ENCODE measurements around the gene NXPH1.

Gene NXPH1

DNA sequence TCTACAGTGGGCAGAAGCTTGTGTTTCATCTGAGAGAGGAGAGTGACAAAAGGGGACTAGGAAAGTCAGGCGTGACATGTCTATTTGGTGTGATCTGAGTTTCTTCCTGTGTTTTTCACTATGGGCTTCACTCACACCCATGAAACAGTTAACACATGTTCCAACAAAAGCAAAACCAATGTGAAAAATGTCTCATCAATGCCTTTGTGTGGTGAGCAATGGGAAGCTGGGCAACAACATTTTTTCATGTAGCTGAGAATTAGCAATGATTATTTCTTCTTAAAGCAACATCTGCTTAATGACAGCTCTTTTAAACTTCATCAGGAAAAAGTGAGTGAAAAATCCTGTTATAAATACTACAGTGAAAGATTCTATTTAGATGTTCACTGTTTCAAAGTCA lies 76.2 kb downstream of the NXPH1 start:
- no peak for DNase-seq

DNA sequence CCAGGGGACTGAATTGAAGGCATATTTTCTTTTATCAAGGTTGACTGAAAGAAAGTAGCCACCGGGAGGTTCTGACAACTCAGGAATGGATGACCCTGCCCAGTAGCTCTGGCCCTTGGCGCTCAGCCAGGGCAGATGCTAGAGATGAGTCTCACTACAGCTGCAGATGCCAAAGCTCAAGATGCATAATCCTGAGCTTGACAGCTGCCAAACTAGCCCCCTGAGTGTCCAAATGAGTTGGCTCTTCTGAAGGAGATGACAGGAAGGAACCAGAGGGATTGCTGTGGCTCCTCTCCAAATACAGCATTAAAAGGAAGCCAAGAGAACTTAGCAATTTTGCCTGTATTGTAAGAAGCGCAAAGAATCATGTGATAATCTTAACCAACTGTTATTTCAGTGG lies 78.4 kb downstream of the NXPH1 start:
- DNase-seq = no peak

DNA sequence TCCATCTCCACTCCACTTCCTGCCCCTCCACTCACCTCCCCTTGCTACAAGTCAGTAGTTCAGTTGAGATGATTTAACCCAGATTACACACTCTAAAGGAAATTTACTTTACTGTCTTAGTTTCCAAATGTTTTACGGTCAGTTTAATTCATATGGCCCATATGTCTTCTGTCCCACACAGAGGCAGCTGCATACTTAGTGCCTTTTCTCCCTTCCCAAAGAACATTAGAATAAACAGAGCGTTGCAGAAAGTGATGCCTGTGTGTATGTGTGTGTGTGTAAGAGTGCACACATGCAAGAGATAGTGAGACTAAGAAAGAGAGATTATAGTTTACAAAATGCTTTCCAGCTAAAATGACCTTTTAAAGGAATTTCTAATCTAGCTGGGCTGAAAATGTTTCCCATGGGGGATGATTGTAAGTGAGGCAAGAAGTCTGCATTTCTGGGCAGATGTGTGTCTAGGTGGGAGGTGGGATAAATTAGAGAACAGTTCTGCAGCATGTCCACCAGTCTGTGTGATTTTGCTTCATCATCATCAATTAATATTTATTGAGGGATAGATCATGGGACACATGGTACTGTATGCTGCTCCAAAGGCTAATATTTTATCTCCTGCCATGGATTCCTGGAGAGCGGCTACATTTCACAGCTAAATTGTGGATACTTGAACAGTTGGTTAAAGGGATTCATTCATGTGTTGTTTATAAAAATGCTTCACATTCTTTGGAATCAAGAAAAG lies 81.5 kb downstream of the NXPH1 start:
- DNase-seq = no peak

DNA sequence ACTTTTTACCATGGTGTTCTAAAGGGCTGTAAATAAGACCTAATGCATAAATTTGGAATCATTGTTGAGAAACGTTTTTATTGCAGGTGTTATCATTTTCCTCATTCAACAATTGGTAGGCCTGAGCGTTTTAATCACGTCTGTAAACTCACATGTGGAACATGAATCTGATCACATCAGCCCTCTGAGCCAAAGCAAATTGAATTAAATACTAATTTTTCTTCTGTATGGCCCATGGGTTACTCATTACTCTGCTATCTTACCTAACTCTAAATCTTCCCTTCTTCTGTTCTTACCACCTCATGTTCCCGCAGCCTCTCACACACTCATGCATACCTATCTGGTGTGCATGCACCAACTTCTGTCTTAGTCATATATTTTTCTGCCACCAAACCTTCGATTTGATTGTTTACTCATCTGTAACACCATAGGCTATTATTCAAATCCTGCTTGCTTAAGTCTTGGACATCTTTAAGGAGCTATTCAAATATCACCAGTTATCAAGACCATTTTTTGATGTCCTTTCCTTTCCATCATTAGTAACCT lies 82.3 kb downstream of the NXPH1 start:
- DNase-seq = no peak

DNA sequence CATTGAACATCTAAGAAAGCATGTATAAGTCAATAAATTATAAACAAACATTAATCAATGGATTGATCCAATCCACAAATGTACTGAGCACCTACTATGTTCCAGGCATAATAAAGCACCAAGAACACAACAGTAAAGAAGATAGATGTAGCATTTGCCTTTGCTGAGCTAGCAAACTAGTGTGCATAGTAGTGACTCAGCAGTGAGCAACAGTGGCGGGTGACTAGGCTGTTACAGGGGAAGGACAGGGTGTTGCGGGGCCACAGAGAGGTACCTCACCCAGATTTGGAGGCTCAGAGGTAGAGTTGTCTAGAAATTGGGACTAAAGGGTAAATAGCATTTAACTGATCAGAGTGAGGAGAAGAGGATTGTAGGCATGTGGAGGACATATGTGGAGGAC lies 83.6 kb downstream of the NXPH1 start:
- no peak for DNase-seq

DNA sequence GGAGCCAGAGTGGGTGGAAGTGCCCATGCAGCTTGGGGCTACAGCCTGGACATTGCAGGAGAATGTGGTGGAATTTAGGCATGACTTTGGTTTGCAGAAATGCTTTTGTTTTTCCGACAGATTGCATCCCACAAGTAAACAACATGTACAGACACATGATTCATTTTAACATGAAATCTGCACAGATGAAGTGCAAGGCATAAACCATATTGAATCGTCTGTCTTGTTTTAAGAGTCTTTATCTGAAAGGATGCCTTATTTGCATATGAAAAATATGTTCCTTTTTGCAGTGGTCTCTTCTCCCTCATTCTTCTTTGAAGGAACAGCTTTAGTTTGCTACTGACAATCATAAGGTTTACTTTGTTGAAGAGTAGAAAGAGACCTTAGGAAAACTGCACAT lies 94.9 kb downstream of the NXPH1 start:
- no peak for DNase-seq

DNA sequence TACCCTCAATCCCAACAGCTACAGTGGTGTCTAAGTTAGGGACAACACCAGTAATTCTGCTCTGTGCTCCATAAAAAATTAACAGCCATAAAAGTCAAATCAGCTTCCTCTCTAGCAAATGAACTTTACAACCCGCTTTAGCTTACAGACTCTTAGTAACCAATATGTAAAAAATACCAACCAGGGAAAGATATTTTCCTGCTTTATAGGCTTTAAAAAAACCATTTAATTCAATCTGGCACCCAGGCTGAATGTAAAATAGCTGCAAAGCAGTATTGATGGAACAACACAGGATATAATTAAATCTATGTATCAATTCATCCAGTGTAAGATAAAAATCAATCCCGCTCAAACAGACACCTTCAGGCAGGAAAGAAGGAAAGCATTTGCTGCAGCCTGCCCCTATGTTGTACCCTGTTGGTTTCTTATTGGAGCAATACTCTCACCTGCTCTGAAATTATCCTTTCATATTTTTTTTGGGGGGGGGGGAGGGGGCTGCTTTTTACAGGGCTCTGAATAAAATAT lies 98.6 kb downstream of the NXPH1 start:
- no peak for DNase-seq

DNA sequence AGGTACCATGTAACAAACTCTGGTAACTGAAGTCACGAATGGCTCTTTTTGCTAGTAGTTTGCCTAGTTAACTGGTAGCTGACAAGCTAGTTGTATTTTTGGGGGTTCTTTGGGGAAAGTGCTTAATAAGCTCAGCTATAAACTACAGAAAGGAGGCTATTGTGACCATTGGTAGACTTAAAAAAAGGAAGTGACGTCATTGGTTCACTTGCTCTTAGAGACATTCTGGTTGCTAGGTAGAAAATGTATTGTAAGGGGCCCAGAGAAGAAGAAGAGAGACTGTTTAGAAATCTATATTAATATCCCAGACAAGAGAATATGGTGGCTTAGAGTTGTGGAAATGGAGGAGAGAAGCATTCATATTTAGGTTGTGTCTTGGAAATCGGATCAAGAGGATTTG lies 103.0 kb downstream of the NXPH1 start:
- peak in 1 of 3 donors; percentile 0 for DNase-seq

DNA sequence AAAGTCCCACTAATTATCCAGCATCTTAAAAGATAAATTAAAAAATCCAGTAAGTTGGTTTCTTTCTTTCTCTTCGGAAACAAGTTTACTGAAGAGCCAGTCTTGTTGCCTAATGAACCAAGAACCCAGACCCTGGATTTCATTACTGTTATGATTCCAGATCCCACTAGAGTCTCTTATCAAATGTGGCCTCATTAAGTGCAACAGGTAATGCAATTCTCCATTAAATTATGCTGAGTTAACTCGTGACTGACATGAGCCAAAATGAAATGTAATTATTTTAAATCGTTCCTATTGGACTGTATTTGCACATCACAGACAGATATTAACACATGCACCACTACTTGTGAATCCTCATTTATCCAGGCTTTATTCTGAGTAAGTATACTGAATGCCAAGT lies 115.6 kb downstream of the NXPH1 start:
- no peak for DNase-seq

DNA sequence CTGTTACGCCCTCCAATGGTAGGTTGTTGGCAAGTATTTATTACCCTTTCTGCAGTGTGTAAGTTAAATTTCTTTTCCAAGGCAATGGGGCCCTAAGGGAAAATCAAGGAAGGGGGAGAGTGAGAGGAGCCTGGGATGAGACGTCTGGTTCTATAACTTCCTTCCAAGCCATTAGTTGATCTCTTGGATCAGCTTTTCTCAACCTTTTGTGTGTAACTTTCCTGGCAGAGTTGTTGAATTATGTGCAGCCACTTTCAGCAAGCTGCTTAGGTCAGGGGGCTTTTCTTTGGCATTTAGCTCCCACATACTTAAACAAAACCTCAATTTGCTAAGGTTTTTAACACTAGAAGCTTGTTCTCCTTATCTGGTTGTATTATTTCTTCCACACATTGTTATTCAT lies 127.1 kb downstream of the NXPH1 start:
- no peak for DNase-seq

DNA sequence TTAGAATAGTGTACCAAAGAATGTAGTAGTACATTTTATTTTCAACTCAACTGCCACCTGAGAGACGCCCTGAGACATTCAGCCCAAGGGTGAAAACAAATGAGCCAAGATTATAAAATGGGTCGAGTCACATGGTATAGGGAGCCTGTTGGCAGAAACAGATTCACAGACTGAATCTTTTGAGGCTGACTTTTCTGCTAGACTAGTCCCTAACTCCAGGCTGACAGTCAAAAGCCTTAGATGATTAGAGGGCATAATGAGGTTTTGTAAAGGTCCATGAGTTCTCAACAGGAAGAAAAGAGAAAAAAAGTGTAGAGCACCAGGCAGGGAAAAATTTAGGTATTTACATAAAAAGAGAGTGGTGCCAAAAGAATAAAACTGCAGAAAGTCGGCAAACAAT lies 128.0 kb downstream of the NXPH1 start:
- no peak for DNase-seq

DNA sequence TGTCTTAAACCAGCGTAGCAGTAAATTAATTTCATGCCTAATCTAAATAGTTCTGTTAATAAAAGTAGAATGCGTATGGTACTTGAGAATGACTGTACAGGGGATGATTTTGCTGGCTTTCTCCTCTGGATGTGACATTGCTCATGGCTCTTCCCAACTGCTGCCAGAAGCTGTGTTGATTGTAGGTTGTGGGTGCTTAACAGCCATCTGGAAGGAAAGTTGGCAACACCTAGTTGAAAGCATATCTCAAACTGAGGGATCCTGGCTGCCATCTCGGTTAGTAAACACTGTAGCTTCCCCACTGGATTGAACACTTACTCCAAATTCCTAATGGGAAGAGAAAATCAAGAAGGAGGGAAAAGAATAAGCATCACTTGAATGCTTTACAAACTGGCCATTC lies 130.9 kb downstream of the NXPH1 start:
- no peak for DNase-seq

DNA sequence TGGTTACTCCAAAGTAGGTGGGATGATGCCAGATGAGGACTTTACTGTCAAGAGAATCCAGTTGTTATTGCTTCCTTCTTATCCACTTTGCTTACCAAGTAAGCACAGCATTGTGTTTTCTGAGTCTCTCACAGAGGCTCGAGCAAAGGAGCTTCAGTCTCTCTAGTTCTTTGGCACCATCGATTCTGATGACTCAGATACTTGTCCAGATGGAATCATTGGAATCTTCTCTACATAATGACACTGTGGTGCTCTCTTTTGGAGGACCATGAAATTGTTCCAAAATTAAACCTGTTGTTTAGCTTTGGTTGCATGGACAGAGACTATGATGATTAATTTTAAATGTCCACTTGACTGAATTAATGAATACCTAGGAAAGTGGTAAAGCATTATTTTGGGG lies 132.6 kb downstream of the NXPH1 start:
- DNase-seq = no peak

DNA sequence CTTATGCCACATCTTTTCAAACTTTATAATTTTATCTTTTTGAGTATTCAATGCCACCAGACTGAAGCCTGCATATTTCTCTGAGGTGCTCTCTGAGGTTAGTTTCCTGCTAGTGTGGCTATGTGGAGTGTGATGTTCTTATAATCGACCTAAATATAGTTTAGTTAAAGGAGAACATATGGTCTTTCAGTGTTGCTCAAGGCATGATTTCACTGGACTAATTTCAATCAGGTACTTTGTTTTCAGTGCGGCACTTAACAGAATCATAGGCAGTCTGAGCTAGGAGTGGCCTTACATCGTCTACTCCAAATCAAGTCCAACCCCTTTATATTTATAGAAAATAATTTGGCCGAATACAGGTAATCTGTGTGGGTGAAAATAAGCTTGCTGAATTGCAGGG lies 134.2 kb downstream of the NXPH1 start:
- DNase-seq = no peak

DNA sequence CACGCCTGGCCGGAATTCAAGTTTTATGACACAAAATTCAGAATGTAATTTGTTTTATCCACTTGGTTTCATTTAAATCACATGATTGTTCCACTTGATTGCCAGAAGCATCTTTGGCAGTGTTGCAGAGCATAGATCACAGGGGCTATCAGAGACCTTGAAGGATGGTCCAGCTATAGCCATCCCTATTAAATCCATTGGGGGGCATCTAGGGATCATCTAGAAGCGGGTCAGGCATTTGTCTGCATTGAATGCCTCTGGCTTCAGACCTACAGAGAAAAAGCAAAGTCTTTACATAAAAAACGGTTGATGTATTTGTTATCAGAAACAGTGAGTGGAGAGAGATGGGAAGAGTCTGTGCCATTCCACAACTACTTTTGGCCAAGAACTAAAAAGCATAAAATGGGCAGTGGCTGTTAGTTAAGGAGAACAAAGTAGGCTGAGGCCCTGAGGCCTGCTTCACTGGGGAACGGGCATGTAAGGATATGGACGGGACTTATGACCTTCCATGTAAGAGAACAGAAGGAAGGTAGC lies 146.3 kb downstream of the NXPH1 start:
- no peak for DNase-seq

DNA sequence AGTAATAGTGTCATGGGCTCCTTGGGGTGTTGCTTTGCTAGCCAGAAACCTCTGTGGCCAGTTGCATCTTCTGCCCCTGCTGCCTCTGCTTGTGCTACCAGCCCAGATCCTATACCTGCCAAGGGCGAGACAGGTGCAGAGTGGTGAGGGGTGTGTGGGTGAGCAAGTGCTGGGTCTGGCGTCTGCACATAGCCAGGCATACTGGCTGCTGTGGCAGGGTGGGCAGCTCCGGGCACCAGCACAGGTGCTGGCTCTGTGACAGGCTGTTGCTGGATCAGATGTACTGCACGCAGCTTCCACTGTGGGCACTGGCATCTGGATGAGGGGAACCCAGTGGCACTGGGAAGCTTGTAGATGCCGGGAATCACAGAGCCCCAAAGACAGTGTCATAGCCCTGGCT lies 148.4 kb downstream of the NXPH1 start:
- DNase-seq = no peak

DNA sequence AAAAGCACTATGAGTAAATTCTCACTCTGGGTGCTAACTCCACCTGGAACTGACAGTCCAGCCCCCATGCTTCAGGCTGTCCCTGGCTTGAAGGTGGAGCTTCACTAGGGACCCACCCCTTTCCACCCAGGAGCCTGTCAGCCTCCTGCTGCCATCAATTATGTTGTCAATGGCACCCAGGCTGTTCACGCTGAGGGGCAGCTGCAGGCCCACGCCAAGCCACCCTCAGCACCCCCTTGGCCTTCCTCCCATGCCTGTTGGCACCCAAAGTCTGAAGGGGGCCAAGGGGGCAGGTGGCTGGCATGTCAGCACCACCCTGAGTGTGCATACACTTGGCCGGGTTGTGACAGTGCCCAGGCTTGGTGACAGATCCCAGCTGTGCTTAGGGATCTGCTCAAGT lies 149.3 kb downstream of the NXPH1 start:
- DNase-seq = no peak

DNA sequence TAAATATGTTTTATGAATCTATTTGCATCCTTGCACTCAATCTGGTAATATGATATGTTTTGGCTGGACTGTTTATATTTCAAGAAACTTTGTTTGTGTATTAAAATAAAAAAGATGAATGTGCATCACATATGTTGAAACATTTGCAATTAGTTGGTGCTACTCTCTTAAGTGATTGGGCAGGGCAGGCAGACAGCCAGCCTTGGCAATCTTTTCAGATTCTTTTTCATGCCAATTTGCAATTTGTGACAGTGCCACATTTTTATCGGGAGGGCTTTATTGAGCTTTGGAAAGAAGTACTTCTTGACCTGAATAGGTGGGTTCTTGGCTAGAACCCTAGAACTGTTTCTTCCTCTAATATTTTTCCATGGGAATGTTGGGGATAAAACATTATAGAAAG lies 152.2 kb downstream of the NXPH1 start:
- DNase-seq = no peak

DNA sequence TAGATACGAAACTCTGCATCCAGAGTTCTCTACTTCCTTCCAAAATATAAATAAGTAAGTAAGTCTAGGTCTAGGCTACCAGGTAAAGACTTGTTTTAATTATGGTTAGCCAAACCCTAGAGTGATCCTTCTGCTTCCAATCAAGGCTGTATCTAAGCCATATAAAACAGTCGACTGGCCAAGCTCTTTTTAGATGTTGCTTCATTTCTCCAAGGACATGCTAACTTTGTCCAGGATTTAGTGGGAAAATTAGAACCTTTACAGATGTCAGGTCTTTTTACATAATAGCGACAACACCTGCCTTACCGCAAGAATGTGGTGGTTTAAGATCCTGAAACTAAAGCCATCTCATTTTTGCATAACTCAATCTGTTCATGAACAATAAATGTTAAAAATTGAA lies 156.8 kb downstream of the NXPH1 start:
- no peak for DNase-seq

DNA sequence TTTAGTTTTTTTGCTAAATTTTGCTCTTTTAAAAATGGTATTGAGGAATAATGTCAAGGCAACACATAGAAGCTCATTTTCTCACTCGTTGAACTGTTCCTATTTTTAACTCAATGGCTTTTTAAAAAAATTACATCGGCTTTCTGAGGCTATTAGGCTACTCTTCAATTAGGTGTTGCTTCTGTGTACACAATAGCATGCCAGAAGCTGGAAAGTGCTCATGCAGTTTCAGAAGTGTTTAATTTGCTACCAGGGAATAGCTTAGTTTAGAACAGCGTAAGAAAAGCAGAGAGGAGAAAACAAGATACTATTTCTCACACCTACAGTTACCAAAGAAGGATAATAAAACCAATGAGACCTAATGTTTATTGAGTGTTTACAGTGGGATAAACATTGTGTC lies 157.4 kb downstream of the NXPH1 start:
- no peak for DNase-seq

DNA sequence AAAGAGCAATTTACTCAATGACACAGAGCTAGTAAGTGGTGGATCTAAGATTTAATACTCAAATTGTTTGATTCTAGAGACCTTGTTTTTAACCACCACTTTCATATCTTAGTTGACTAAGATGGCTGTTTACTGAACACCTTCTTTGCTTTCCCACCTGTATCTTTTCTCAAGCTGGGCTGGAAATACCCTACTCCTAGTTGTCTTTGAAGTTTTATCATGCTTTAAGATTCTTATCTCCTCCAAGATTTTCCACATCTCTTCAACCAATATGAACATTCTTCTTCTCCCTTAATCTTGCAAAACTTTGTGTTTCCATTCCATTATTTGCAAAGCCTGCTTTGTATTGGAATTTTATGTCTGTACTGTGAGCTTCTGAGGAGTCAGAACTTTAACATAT lies 157.9 kb downstream of the NXPH1 start:
- no peak for DNase-seq

DNA sequence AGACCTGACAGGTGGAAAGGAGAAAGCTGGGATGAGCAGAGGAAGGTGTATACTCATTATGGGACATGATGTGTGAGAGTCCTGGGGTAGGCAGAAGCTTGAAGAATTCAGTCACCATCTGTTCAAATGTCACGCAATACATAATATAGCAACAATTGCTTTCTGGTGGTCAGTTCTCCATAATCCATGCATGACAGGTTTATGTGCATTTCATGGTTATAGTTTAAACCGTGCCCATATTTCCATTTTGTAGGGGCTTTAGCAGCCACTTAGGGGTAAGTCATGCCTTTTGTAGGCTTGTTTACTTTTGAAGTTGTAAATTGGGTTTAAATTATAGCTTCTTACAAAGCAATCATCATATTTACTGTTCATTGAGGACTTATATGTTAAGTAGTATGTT lies 158.8 kb downstream of the NXPH1 start:
- DNase-seq = no peak

DNA sequence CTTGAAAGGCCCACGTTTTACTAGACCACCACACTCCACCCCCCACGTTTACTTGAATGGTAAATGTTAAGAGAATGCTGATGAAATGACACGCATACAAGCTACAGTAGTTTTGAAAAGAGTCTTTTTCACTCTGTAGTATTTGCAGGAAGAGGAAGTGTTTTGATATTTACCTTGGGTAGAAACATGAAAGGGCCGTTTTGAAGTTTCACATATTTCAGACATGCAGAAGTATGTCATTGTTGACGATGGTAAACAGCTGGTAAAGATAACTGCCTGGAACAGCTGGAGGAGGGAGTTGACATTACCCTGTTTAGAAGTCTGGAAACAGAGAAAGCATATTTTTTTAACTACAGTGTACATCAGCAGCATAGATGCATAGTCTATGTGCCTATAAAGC lies 160.7 kb downstream of the NXPH1 start:
- DNase-seq = no peak

DNA sequence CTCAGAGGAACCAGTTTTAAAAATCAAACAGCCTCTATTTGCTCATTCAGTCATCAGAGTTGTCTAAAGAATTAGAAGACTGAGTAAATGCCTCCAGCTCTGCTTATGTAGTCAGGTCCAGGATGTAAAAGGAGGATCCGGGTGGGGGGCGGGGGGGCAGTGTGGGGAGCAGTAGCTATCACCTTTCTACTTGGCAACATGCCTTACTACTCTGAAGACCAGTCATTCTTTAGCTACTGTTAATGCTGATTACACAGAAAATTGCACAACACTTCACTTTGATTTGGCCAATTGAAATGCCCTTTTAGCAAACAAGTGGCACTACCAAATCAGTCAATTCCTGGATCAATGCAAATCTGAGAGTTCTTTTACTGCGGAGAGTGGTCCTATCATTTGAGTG lies 164.2 kb downstream of the NXPH1 start:
- DNase-seq = no peak

DNA sequence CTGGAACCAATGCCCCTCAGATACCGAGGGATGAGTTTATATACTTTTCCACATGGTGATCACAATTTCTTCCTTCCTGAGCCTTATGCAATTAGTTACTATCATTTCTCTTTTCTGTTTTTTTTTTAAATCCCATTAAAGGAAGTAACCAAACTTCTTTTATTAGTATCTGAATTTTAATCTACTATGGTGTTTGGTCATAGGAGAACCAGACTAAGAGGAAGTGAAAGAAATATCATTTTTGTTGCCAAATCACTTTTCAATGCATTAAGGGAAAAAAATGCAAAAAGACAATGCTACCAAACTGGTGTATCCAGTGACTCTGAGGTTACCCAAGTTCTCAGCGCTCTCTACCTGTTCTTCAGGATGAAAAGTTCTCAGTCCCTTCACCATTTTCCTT lies 167.7 kb downstream of the NXPH1 start:
- DNase-seq = peak in 2 of 3 donors; percentile 32 to 40

All from suppressor macrophage treated with lipopolysaccharide for 1 hour (primary cell).